ENCODE measurements around the gene RHBDF1.
"Not testable (repeated sequence)": the region's sequence is repeated elsewhere in the genome, so short reads cannot be mapped to it uniquely, and the experiment has no call there.

Gene RHBDF1

GRCh38 chr16:43294-43693, 29.1 kb downstream of the RHBDF1 start:
- Histone ChIP-seq H3K9me3 (ENCODE audit: control insufficient read depth in 2 of 2, low read length in 2 of 2) (no peaks in the 10 kb centered on the region), H3K36me3 (ENCODE audit: control insufficient read depth in 2 of 2, insufficient read depth in 2 of 2, low read length in 2 of 2) (peaks cover 13 to 21% of the 10 kb centered on the region in 2 donors), H3K27ac (ENCODE audit: low read length) (no peak overlapping the region), H3K27me3 (ENCODE audit: control insufficient read depth in 1 of 2, insufficient read depth in 2 of 2, low read length in 2 of 2) (no peaks in the 10 kb centered on the region), H3K4me3 (ENCODE audit: low read length in 2 of 2) (no peak overlapping the region), H3K9ac (ENCODE audit: low read length in 2 of 2) (no peak overlapping the region), H3K4me1 (ENCODE audit: control insufficient read depth, insufficient read depth, low read length) (no peaks in the 10 kb centered on the region)

GRCh38 chr16:42691-43090, 29.7 kb downstream of the RHBDF1 start:
- Histone ChIP-seq H3K9me3 (ENCODE audit: control insufficient read depth in 2 of 2, low read length in 2 of 2) (no peaks in the 10 kb centered on the region), H3K36me3 (ENCODE audit: control insufficient read depth in 2 of 2, insufficient read depth in 2 of 2, low read length in 2 of 2) (peaks cover 11 to 19% of the 10 kb centered on the region in 2 donors)

GRCh38 chr16:42069-42457, 30.4 kb downstream of the RHBDF1 start:
- Histone ChIP-seq H3K4me3 (ENCODE audit: low read length in 2 of 2) (no peak overlapping the region), H3K9ac (ENCODE audit: low read length in 2 of 2) (no peak overlapping the region), H3K9me3 (ENCODE audit: control insufficient read depth in 2 of 2, low read length in 2 of 2) (no peaks in the 10 kb centered on the region), H3K4me1 (ENCODE audit: control insufficient read depth, insufficient read depth, low read length) (no peaks in the 10 kb centered on the region), H3K36me3 (ENCODE audit: control insufficient read depth in 2 of 2, insufficient read depth in 2 of 2, low read length in 2 of 2) (peaks cover 7 to 16% of the 10 kb centered on the region in 2 donors), H3K27me3 (ENCODE audit: control insufficient read depth in 1 of 2, insufficient read depth in 2 of 2, low read length in 2 of 2) (no peaks in the 10 kb centered on the region), H3K27ac (ENCODE audit: low read length) (no peak overlapping the region)

More at GRCh38 chr16:42691-43090, 29.7 kb downstream of the RHBDF1 start:
- no peak overlapping the region for H3K9ac ChIP-seq (ENCODE audit: low read length in 2 of 2)
- H3K4me1 ChIP-seq (ENCODE audit: control insufficient read depth, insufficient read depth, low read length) = no peaks in the 10 kb centered on the region
- H3K27me3 ChIP-seq (ENCODE audit: control insufficient read depth in 1 of 2, insufficient read depth in 2 of 2, low read length in 2 of 2) = no peaks in the 10 kb centered on the region
- no peak overlapping the region for H3K4me3 ChIP-seq (ENCODE audit: low read length in 2 of 2)
- H3K27ac ChIP-seq (ENCODE audit: low read length) = no peak overlapping the region

GRCh38 chr16:41439-42068, 30.9 kb downstream of the RHBDF1 start:
- Histone ChIP-seq H3K9ac (ENCODE audit: low read length in 2 of 2) (no peak overlapping the region), H3K27me3 (ENCODE audit: control insufficient read depth in 1 of 2, insufficient read depth in 2 of 2, low read length in 2 of 2) (no peaks in the 10 kb centered on the region), H3K4me3 (ENCODE audit: low read length in 2 of 2) (no peak overlapping the region), H3K9me3 (ENCODE audit: control insufficient read depth in 2 of 2, low read length in 2 of 2) (no peaks in the 10 kb centered on the region), H3K36me3 (ENCODE audit: control insufficient read depth in 2 of 2, insufficient read depth in 2 of 2, low read length in 2 of 2) (peaks cover 7 to 15% of the 10 kb centered on the region in 2 donors), H3K27ac (ENCODE audit: low read length) (no peak overlapping the region), H3K4me1 (ENCODE audit: control insufficient read depth, insufficient read depth, low read length) (no peaks in the 10 kb centered on the region)

GRCh38 chr16:38941-39892, 33.2 kb downstream of the RHBDF1 start:
- Histone ChIP-seq H3K9me3 (ENCODE audit: control insufficient read depth in 2 of 2, low read length in 2 of 2) (no peaks in the 10 kb centered on the region), H3K4me3 (ENCODE audit: low read length in 2 of 2) (no peak overlapping the region), H3K27ac (ENCODE audit: low read length) (no peak overlapping the region), H3K9ac (ENCODE audit: low read length in 2 of 2) (no peak overlapping the region), H3K4me1 (ENCODE audit: control insufficient read depth, insufficient read depth, low read length) (no peaks in the 10 kb centered on the region), H3K36me3 (ENCODE audit: control insufficient read depth in 2 of 2, insufficient read depth in 2 of 2, low read length in 2 of 2) (peaks cover 0 to 6% of the 10 kb centered on the region in 2 donors), H3K27me3 (ENCODE audit: control insufficient read depth in 1 of 2, insufficient read depth in 2 of 2, low read length in 2 of 2) (no peaks in the 10 kb centered on the region)

GRCh38 chr16:38206-38605, 34.2 kb downstream of the RHBDF1 start:
- not testable (repeated sequence) for H3K4me3 ChIP-seq (ENCODE audit: low read length in 2 of 2); H3K4me1 ChIP-seq (ENCODE audit: control insufficient read depth, insufficient read depth, low read length); H3K9me3 ChIP-seq (ENCODE audit: control insufficient read depth in 2 of 2, low read length in 2 of 2); H3K9ac ChIP-seq (ENCODE audit: low read length in 2 of 2); H3K27me3 ChIP-seq (ENCODE audit: control insufficient read depth in 1 of 2, insufficient read depth in 2 of 2, low read length in 2 of 2); H3K27ac ChIP-seq (ENCODE audit: low read length); H3K36me3 ChIP-seq (ENCODE audit: control insufficient read depth in 2 of 2, insufficient read depth in 2 of 2, low read length in 2 of 2)

DNA sequence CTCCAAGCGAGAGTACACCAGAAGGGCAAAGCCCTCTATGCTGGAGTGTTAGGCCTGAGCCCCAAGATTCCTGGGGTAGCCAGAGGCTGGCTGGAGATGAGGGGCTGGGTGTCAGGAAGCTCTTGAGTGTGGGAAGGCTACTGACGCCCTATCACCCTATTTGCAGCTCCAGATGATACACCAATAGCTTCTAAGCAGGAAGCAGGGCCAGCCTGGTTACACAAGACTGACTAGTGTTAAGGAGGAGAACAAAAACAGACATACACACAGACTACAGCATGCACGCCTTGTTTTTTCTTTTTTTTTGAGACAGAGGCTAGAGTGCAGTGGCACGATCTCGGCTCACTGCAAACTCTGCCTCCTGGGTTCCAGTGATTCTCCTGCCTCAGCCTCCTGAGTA, 34.9 kb downstream of the RHBDF1 start:
- Histone ChIP-seq H3K27me3 (ENCODE audit: control insufficient read depth in 1 of 2, insufficient read depth in 2 of 2, low read length in 2 of 2) (no peaks in the 10 kb centered on the region), H3K27ac (ENCODE audit: low read length) (no peak overlapping the region), H3K36me3 (ENCODE audit: control insufficient read depth in 2 of 2, insufficient read depth in 2 of 2, low read length in 2 of 2) (no peaks in the 10 kb centered on the region), H3K9ac (ENCODE audit: low read length in 2 of 2) (no peak overlapping the region), H3K4me1 (ENCODE audit: control insufficient read depth, insufficient read depth, low read length) (no peaks in the 10 kb centered on the region), H3K9me3 (ENCODE audit: control insufficient read depth in 2 of 2, low read length in 2 of 2) (no peaks in the 10 kb centered on the region), H3K4me3 (ENCODE audit: low read length in 2 of 2) (no peak overlapping the region)

- Histone ChIP-seq H3K4me1 (ENCODE audit: control insufficient read depth, insufficient read depth, low read length) (no peaks in the 10 kb centered on the region), H3K27ac (ENCODE audit: low read length) (no peak overlapping the region), H3K9me3 (ENCODE audit: control insufficient read depth in 2 of 2, low read length in 2 of 2) (no peaks in the 10 kb centered on the region), H3K4me3 (ENCODE audit: low read length in 2 of 2) (no peak overlapping the region), H3K27me3 (ENCODE audit: control insufficient read depth in 1 of 2, insufficient read depth in 2 of 2, low read length in 2 of 2) (no peaks in the 10 kb centered on the region), H3K36me3 (ENCODE audit: control insufficient read depth in 2 of 2, insufficient read depth in 2 of 2, low read length in 2 of 2) (no peaks in the 10 kb centered on the region), H3K9ac (ENCODE audit: low read length in 2 of 2) (no peak overlapping the region)
These were observed 36.0 kb downstream of the RHBDF1 start for GRCh38 chr16:36336-36984.

DNA sequence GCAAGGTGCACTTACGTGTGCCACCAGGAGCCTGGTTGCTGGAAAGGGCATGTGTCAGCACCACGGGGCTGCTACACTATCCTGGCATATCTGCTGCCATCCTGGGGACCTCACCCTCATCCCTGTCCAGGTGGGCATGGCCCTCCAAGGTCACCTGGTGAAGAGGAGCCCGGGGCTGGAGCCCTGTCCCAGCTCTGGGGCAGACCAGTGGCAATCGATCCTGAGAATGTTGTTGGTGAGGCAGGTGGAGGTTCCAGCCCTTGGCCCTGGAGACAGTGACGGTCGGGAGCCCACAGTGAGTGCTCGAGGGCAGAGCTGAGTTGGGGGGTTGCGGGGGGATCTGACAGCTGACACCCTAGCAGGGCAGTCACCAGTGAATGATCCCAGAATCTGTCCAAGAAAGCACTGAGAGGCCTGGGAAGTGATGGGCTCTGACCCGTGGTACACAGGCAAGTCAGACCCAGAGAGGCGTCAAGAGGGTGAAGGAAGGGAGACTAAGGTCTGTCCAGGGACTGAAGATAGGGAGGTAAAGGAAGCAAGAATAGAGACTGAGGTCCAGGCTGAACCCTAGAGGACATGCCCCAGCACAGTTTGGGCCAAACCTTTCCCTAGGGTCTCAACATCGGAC, 36.6 kb downstream of the RHBDF1 start:
- H3K27me3 ChIP-seq (ENCODE audit: control insufficient read depth in 1 of 2, insufficient read depth in 2 of 2, low read length in 2 of 2) = no peaks in the 10 kb centered on the region
- no peak overlapping the region for H3K9ac ChIP-seq (ENCODE audit: low read length in 2 of 2)
- H3K27ac ChIP-seq (ENCODE audit: low read length) = no peak overlapping the region
- H3K36me3 ChIP-seq (ENCODE audit: control insufficient read depth in 2 of 2, insufficient read depth in 2 of 2, low read length in 2 of 2) = no peaks in the 10 kb centered on the region
- H3K4me3 ChIP-seq (ENCODE audit: low read length in 2 of 2) = no peak overlapping the region
- no peaks in the 10 kb centered on the region for H3K9me3 ChIP-seq (ENCODE audit: control insufficient read depth in 2 of 2, low read length in 2 of 2)
- no peaks in the 10 kb centered on the region for H3K4me1 ChIP-seq (ENCODE audit: control insufficient read depth, insufficient read depth, low read length)

DNA sequence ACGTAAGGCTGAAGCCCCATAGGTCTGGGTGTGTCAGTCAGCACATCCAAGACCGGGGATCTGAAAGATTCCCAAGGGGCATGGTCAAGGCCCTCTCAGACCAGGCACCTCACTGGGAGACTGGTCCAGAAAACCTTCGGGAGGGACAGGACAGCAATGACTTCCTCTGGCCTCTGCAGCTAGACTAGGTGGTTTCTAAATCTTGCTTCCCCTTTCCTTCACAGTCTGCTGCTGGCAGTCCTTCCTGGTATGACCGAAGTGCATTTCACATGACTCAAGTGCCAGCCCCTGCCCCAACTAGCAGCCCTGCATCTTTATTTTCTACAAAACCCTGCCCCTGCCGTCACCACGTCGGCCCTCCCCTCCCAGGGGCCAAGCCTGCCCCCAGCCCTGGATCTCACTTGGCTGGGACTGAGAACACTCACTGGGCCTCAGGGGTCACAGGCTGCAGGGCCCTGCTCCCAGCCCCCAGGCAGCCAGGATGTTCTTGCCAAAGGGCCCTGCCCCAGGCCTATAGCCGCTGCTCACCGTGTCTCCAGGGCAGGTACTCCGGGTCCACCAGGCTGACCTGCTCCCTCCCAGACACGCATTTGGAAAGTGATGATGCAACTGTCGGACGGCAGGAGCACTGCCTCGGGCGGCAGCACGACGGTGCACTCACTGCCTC, 37.3 kb downstream of the RHBDF1 start:
- no peak overlapping the region for H3K9ac ChIP-seq (ENCODE audit: low read length in 2 of 2)
- no peaks in the 10 kb centered on the region for H3K9me3 ChIP-seq (ENCODE audit: control insufficient read depth in 2 of 2, low read length in 2 of 2)
- H3K4me1 ChIP-seq (ENCODE audit: control insufficient read depth, insufficient read depth, low read length) = no peaks in the 10 kb centered on the region
- no peak overlapping the region for H3K27ac ChIP-seq (ENCODE audit: low read length)
- no peak overlapping the region for H3K4me3 ChIP-seq (ENCODE audit: low read length in 2 of 2)
- no peaks in the 10 kb centered on the region for H3K36me3 ChIP-seq (ENCODE audit: control insufficient read depth in 2 of 2, insufficient read depth in 2 of 2, low read length in 2 of 2)
- H3K27me3 ChIP-seq (ENCODE audit: control insufficient read depth in 1 of 2, insufficient read depth in 2 of 2, low read length in 2 of 2) = no peaks in the 10 kb centered on the region

Measured in stomach smooth muscle (tissue), 2 donors.